Uterus (tissue), 2 donors: Measurements from ENCODE around the gene PLD5.

Experiments used
- CTCF ChIP-seq, 4 experiments: fragments of 200-600 bp in 2 of 4; fragments of 450-650 bp in 2 of 4; sonication (generic) in 2 of 4; IDR thresholded peaks; one replicate each; pipeline ENCODE4 v1.5.1; 2016 to 2019; ENCODE audit warnings: antibody characterized with exemption in 4 of 4, mild to moderate bottlenecking in 2 of 4, moderate library complexity in 1 of 4
- POLR2A ChIP-seq, 2 donors: fragments of 450-650 bp; IDR thresholded peaks; one replicate each; pipeline ENCODE4 v1.6.1; 2016; ENCODE audit warnings: antibody characterized with exemption in 2 of 2, mild to moderate bottlenecking in 1 of 2, moderate library complexity in 1 of 2

GRCh38 chr1:242196914-242197313, 327.6 kb downstream of the PLD5 start:
- no peak for TF ChIP-seq CTCF (IDR thresholded peaks at IDR 0.05)
- TF ChIP-seq POLR2A (IDR thresholded peaks at IDR 0.05), result no peak
